ENCODE results near the gene LCTL.

LCTL gene

DNA sequence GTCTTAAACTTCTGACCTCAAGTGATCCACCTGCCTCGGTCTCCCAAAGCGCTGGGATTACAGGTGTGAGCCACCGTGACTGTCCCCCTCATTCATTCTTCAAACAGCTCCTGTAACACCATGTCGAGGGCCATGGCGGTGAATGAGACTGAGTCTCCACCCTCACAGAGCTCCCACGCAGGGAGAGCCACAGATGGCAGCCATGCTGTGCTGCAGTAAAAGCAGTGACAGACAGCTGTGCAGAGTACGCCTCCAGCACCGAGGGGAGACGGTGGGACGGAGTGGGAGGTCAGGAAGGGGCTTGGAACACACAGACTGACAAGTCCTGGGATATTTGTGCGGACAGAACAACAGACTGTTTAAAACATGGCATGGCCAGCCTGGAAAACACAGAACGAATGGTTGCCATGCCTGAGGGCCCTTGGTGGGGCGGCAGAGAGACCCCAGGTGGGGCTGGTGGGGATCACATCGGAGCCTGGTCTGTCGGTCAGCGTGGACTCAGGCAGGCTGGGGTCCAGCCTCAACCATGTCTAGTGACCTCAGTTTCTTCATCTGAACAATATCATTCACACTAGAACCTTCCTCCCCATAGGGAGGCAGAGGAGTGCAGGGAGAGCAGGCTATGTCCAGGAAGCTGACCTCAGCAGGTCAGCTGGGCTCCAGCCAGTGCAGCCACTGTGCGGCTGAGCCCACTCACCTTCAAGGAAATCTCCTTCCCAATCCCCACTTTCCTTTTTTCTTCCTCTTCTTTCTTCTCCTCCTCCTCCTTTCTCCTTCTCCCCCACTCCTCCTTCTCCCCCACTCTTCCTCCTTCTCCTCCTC lies 20.6 kb upstream of the LCTL start:
- FAIRE-seq: no peak
- no peak for TF ChIP-seq POLR2A (IDR thresholded peaks at IDR 0.05; ENCODE audit: low read depth, low read length)
- DNase-seq (ENCODE audit: insufficient read length, low spot score): no peak

DNA sequence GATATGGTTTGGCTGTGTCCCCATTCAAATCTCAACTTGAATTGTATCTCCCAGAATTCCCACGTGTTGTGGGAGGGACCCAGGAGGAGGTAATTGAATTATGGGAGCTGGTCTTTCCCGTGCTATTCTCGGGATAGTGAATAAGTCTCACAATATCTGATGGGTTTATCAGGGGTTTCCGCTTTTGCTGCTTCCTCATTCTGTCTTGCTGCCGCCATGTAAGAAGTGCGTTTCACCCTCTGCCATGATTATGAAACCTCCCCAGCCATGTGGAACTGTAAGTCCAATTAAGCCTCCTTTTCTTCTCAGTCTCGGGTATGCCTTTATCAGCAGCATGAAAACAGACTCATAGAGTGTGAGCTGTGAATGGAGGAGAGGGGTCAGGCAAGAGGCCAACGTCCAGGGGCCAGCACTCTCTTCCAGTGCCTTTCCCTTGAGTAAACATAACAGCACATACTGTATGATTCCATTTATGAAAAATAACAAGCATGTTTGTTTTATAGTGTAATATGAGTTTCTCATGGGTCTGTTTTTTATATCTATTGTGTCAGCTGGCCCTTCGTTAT lies 16.3 kb upstream of the LCTL start:
- no peak for TF ChIP-seq POLR2A (IDR thresholded peaks at IDR 0.05; ENCODE audit: low read depth, low read length)
- FAIRE-seq (no peak), DNase-seq (ENCODE audit: insufficient read length, low spot score) (no peak)

DNA sequence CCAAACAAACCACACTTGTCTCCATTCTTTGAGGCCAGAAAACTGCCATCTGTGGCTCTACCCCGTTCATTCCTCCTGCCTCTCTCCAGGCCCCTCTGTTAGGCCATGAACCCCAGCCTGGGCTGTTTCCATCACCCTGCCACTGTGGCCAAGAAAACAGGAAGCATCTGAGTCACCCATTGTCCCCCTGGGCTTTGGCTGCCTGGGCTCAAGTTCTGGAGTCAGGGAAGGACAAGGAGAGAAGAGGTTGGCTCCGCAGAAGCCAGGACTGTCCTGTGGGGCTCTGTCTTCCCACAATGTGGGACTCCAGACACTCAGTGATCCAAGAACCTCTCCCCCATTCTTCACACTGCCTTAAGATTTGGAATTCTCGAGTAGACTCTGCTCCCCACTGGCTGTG lies 14.8 kb upstream of the LCTL start:
- DNase-seq (ENCODE audit: insufficient read length, low spot score): no peak

DNA sequence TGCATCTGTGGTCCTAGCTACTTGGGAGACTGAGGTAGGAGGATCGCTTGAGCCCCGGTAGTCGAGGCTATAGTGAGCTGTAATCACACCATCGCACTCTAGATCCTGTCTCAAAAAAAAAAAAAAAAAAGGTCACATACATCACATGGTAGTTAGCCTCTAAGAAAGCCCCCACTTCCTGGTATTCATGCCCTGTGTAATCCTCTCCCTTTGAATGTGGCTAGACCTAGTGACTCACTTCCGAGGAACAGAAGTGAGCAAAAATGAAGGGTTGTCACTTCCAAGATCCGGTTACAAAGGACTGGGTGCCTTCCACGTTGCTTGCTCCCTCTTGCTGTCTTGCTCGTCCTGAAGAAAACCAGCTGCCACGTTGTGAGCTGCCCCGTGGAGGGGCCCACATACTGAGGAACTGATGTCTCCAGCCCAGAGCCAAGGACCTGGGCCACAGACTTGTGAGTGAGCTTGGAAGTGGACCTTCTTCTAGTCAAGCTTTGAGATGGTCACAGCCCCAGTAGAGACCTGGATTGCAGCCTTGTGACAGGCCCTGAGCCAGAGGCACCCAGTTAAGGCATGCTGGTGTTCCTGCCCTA lies 12.6 kb upstream of the LCTL start:
- no peak for DNase-seq (ENCODE audit: insufficient read length, low spot score)
- no peak for TF ChIP-seq POLR2A (IDR thresholded peaks at IDR 0.05; ENCODE audit: low read depth, low read length)
- FAIRE-seq: no peak

More for the DNA sequence above, 14.8 kb upstream of the LCTL start:
- FAIRE-seq: no peak
- TF ChIP-seq POLR2A (IDR thresholded peaks at IDR 0.05; ENCODE audit: low read depth, low read length): no peak

DNA sequence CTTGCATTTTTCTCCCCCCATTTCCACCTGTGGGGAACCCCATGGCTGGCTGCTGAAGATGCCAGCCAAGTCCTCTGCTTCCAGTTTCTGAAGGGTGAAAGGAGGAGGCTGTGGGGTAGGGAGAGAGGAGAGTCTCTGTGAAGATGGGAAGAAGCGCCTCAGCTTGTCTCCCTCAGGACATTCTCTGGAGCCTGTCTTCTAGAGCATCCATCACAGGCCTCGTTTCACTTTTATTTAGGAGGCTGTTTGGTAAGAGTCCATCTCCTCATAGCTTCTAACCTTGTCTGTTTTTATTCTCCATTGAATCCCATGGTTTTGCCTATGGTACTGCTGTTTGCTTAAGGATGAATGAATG lies 8.8 kb upstream of the LCTL start:
- DNase-seq (ENCODE audit: insufficient read length, low spot score) (no peak), FAIRE-seq (no peak)
- no peak for TF ChIP-seq POLR2A (IDR thresholded peaks at IDR 0.05; ENCODE audit: low read depth, low read length)

DNA sequence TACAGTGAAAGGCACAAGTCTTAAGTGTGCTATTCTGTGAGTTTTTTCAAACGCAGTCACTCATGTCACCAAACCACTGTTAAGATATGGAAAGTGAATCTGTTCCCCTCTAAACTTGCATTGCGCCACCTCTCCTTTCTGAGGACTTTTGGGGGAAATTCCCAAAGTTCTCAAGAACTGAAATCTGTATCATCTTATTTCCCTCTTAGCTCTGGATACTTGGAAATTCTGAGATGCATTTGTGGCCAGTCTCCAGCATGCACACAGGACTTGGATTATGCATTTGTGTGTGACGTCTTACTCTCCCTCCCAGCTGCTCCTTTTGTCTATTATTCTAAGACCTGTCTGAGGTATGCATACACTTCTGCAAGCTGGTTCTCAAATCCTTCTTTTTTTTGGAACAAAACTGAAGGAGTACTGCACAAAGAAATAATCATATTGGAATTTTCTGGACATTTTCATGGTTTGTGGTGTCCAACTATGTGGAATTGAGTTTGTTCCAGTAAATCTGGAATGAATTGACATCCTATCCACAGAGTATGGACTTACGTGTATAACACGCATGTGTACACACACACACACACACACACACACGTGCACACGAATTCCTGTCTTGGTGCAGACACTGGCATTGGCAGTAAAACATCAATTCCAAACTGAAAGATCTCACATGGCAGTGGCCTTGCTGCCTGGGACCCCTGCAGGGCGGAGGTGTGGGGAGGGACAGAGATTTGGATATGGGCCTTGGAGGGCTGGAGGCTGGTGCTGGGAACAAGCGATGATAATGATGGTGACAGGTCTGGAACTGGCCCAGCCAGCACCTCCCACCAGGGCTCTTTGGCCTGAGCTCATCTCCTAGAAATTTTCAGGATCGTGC lies 8.2 kb upstream of the LCTL start:
- DNase-seq (ENCODE audit: insufficient read length, low spot score) (no peak), FAIRE-seq (no peak)
- TF ChIP-seq POLR2A (IDR thresholded peaks at IDR 0.05; ENCODE audit: low read depth, low read length): no peak

DNA sequence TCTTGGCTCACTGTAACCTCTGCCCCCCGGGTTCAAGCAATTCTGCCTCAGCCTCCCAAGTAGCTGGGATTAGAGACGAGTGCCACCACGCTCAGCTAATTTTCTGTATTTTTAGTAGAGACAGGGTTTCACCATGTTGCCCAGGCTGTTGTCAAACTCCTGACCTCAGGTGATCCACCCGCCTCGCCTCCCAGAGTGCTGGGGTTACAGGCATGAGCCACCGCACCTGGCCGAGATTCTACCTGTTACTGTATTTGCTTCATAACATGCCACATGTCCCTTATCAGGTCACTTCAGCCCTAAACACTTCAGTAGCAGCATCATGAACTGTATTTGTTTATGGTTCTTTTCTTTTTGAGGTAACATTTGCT lies 7.5 kb upstream of the LCTL start:
- FAIRE-seq (no peak), DNase-seq (ENCODE audit: insufficient read length, low spot score) (no peak)
- no peak for TF ChIP-seq POLR2A (IDR thresholded peaks at IDR 0.05; ENCODE audit: low read depth, low read length)

DNA sequence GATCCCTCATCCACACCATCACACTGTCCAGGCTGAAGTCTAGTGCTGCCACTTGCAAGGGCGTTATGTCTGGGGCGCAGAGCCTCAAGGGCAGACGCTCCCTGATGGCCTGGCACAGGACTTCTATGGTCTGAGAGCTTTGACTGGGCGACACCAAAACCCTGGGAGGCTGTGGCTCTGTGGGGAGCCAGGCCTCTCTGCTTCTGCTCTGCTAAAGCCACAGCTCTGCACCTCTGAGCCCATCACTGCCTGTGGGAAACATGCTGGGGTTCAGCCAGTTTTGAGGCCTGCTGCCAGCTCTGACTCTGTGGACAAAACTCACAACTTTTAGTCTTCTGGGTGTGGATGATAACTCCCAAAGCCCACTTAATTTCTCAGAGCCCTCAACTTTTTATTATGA lies 6.3 kb upstream of the LCTL start:
- DNase-seq (ENCODE audit: insufficient read length, low spot score): no peak
- TF ChIP-seq POLR2A (IDR thresholded peaks at IDR 0.05; ENCODE audit: low read depth, low read length): no peak
- FAIRE-seq: no peak

DNA sequence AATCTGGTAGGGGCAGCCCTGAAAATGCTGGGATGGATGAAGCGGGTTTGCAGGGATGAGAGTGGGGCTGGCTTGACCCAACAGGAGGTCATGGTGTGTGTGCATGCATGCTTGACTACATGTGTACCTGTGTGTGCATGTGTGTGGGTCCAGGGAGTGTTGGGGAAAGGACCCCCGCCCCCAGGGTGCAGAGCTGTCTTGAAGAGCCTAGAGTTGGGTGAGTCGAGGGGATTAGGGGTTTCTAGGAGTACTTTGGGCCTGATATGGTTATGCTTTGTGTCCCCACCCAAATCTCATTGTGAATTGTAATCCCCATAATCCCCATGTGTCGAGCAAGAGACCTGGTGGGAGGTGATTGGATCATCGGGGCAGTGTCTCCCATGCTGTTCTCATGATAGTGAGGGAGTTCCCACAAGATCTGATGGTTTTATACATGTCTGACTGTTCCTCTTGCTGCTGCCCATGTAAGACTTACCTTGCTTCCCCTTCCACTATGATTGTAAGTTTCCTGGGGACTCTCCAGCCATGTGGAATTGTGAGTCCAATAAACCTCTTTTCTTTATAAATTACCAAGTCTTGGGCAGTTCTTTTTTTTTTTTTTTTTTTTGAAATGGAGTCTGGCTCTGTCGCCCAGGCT lies 5.2 kb upstream of the LCTL start:
- TF ChIP-seq POLR2A (IDR thresholded peaks at IDR 0.05; ENCODE audit: low read depth, low read length): no peak
- no peak for DNase-seq (ENCODE audit: insufficient read length, low spot score)
- FAIRE-seq: no peak

DNA sequence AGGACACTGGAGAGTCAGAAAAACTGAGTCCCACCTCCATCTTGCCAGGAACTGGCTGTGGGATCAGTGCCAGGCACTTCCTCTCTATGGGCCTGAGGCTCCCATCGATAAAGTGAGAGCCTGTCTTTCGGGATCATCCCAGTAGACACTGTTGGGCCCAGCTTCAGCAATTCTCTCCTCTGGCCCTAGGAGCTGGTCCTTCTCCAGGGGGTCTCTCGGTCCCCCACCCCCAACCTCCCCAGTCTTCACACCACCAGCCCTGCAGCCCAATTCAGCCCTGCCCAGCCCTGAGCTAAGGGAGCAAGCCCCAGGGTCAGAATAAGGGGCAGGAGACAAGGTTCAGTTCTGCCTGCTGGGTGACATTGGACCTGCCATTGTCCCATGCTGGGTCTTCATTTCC lies 4.5 kb upstream of the LCTL start:
- FAIRE-seq: no peak
- no peak for TF ChIP-seq POLR2A (IDR thresholded peaks at IDR 0.05; ENCODE audit: low read depth, low read length)
- no peak for DNase-seq (ENCODE audit: insufficient read length, low spot score)

DNA sequence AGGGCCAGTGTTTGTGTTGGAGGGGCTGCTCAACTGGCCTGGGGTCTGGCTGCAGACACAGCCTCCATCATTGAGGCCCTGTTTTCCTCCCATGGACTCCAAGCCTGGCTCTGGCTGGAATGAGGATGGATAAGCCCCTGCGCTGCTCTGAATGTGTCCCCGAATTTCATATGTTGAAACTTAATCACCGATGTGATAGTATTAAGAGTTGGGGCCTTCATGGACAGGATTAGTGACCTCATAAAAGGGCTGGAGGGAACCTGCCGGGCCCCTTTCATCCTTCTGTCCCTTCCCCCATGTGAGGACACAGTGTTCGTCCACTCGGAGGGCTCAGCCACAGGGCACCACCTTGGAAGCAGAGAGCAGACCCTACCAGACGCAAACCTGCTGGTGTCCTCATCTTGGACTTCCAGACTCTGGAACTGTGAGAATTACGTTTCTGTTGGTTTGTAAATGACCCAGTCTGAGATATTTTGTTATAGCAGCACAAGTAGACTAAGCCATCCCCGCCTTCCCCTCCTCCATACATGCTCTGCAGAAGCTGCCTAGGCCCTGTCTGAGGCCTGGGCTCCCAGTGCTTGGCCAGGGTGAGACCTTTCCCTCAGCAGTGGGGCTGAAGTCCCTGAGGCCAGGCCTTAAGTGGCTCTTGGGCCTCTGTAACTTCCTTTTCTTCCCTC lies 3.8 kb upstream of the LCTL start:
- DNase-seq (ENCODE audit: insufficient read length, low spot score) (no peak), FAIRE-seq (no peak)
- no peak for TF ChIP-seq POLR2A (IDR thresholded peaks at IDR 0.05; ENCODE audit: low read depth, low read length)

DNA sequence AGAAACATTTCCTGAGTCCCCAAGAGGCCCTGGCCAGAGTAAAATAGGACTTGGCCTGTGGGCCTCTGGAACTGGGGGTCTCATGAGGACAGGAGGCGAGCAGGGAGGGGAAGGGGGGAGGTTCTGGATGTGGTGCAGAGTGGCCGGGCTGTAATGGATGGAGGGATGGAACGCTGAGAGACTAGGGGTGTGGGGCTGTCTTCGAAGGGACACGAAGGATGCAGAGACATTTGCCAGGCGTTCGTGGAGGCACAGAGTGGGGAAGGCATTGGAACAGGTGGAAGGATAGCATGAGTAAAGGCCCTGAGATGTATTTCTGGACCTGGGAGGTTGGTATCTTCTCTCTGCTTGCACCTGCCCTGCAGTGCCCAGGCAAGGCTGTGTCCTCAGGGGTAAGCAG lies 2.1 kb upstream of the LCTL start:
- DNase-seq (ENCODE audit: insufficient read length, low spot score): no peak
- no peak for TF ChIP-seq POLR2A (IDR thresholded peaks at IDR 0.05; ENCODE audit: low read depth, low read length)
- FAIRE-seq: no peak

DNA sequence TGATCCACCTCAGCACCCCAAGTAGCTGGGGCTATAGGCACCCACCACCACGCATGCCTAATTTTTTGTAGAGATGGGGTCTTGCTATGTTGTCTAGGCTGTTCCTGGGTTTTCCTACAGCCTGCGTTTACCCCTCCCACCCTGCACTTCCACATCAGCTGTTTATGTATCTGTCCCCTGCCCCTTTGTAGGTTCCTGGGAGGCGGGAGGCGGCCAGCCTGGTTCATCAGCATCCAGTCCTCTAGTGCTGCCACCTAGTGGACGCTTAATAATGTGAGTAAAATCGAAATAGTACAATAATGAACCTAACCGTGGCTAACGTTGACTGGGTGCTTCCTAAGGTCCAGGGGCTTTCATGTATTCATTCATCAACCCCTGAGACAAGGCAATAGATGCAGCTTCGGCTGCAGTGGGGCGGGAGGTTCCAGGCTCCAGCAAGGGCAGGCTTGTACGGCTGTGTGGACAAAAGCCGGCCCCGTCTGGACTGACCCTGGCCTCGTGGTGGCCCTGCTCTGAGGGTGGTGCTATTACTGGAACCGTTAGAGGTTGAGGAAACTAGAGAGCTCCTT lies 1.2 kb upstream of the LCTL start:
- DNase-seq (ENCODE audit: insufficient read length, low spot score) (peak; percentile 40), FAIRE-seq (no peak)
- no peak for TF ChIP-seq POLR2A (IDR thresholded peaks at IDR 0.05; ENCODE audit: low read depth, low read length)

All from H54 (cell line).